ENCODE results near the gene RNF152. TPM values are rescaled to one million over a fixed set of nuclear protein-coding genes. Genes with fewer than 3 reads are reported as not detected.
A peak's percentile ranks its signal among the peaks of the same experiment; 100 is the strongest.

The RNF152 gene
- polyA plus RNA-seq, 1 of the 3 experiments (the other 2 are of a cell fraction) = 6.6 TPM

DNA sequence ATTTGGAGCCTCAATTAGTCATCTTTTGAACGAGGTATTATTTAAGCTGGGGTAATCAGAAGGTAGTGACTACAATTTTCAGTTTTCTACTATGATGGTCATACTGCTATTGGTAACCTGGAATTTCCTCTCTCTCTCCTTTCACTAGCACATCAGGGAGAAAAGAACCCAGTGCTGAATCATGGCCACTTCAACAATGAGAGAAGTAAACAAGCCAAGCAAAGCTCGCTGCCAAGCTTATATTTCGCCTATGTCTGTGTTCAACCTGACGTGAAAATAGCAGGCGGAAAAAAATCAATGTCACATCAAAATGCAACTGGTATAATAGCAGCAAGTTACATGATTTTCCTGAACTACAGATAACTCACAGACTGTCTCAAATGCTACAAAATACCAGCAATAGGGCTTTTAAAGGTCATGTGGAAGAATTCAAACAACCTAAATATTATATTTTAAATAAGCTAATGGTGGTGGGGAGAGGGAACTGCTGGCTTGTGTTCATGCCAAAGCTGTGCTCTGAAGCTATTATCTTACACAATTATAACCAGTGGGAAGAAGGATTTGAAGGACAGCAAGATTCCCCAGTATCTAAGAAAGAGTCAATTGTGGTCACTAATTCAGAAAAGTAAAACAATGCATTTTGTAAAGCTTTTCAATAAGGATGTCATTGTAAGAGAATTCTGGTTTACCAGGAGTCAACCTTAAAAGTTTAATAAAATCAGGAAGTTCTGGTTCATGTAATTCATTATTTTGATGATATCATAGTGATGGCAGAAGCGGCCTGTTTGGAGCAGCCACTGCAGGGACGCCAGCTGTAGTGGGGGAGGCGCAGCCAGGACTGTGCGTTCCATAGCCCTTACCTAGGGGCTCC lies 38.0 kb downstream of the RNF152 start (continued):
- TF ChIP-seq, protein P1, sequence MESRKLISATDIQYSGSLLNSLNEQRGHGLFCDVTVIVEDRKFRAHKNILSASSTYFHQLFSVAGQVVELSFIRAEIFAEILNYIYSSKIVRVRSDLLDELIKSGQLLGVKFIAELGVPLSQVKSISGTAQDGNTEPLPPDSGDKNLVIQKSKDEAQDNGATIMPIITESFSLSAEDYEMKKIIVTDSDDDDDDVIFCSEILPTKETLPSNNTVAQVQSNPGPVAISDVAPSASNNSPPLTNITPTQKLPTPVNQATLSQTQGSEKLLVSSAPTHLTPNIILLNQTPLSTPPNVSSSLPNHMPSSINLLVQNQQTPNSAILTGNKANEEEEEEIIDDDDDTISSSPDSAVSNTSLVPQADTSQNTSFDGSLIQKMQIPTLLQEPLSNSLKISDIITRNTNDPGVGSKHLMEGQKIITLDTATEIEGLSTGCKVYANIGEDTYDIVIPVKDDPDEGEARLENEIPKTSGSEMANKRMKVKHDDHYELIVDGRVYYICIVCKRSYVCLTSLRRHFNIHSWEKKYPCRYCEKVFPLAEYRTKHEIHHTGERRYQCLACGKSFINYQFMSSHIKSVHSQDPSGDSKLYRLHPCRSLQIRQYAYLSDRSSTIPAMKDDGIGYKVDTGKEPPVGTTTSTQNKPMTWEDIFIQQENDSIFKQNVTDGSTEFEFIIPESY (IDR thresholded peaks at IDR 0.05; ENCODE audit: borderline replicate concordance, low read depth) = no peak
- no peak for TF ChIP-seq RFX5 (IDR thresholded peaks at IDR 0.05; ENCODE audit: low read length)
- TF ChIP-seq MXI1 (IDR thresholded peaks at IDR 0.05; ENCODE audit: low read depth, low read length) = no peak
- TF ChIP-seq JUND (IDR thresholded peaks at IDR 0.05) = peak; percentile 31; the same call in 1 of the 2 replicates
- TF ChIP-seq, protein P2, sequence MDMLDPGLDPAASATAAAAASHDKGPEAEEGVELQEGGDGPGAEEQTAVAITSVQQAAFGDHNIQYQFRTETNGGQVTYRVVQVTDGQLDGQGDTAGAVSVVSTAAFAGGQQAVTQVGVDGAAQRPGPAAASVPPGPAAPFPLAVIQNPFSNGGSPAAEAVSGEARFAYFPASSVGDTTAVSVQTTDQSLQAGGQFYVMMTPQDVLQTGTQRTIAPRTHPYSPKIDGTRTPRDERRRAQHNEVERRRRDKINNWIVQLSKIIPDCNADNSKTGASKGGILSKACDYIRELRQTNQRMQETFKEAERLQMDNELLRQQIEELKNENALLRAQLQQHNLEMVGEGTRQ (IDR thresholded peaks at IDR 0.05; ENCODE audit: borderline replicate concordance, low read depth, low read length) = no peak
- peak; percentile 94 for TF ChIP-seq CHD2 (IDR thresholded peaks at IDR 0.05; ENCODE audit: low read length, partially characterized antibody)
- peak; percentile 92 for TF ChIP-seq TCF12 (IDR thresholded peaks at IDR 0.05)
- TF ChIP-seq FOXJ3 (CRISPR knock-in tag; IDR thresholded peaks at IDR 0.05) = peak; percentile 32; the same call in 1 of the 2 replicates
- no peak for TF ChIP-seq YY1 (IDR thresholded peaks at IDR 0.05; ENCODE audit: low read depth)
- TF ChIP-seq, protein P3, sequence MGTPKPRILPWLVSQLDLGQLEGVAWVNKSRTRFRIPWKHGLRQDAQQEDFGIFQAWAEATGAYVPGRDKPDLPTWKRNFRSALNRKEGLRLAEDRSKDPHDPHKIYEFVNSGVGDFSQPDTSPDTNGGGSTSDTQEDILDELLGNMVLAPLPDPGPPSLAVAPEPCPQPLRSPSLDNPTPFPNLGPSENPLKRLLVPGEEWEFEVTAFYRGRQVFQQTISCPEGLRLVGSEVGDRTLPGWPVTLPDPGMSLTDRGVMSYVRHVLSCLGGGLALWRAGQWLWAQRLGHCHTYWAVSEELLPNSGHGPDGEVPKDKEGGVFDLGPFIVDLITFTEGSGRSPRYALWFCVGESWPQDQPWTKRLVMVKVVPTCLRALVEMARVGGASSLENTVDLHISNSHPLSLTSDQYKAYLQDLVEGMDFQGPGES (IDR thresholded peaks at IDR 0.05; ENCODE audit: low read depth, low read length) = no peak

DNA sequence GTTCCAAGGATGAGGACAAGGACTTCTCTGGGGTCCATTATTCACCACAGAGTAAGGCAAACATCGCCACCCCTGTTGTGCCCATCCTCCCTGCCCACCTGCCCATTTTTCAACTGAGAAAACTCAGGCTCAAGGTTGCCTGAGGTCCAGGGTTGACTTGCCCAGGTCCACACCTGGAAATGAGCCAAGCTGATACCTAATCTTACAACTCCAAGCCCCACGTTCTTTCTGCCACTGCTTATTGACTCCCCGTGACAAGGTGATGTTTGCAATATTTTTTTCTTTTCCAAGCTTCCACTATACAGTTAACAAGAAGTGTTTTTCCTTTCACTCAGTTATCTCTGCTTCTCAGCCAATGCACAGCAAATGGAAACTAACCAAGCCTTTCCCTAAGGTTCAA lies 39.0 kb downstream of the RNF152 start:
- 72% methylated on average over 3 of the region's 3 CpGs for WGBS (ENCODE audit: low lambda C conversion rate)
- 0 out of 2 replicates have a peak overlapping the region, but pooled peaks have one; percentile 66 for H3K4me2 ChIP-seq
- no peak for TF ChIP-seq EP300 (IDR thresholded peaks at IDR 0.05; ENCODE audit: borderline replicate concordance in 1 of 2, low read depth in 1 of 2, low read length in 1 of 2)
- TF ChIP-seq RXRA (IDR thresholded peaks at IDR 0.05; ENCODE audit: borderline replicate concordance, low read depth) = no peak
- TF ChIP-seq CHD2 (IDR thresholded peaks at IDR 0.05; ENCODE audit: low read length, partially characterized antibody) = no peak
- no peak for TF ChIP-seq RFX5 (IDR thresholded peaks at IDR 0.05; ENCODE audit: low read length)
- TF ChIP-seq MXI1 (IDR thresholded peaks at IDR 0.05; ENCODE audit: low read depth, low read length) = no peak
- TF ChIP-seq EZH2phosphoT487 (IDR thresholded peaks at IDR 0.05; ENCODE audit: borderline replicate concordance, low read depth) = no peak
- no peak for TF ChIP-seq RCOR1 (IDR thresholded peaks at IDR 0.05; ENCODE audit: low read length)
- TF ChIP-seq, protein P4, sequence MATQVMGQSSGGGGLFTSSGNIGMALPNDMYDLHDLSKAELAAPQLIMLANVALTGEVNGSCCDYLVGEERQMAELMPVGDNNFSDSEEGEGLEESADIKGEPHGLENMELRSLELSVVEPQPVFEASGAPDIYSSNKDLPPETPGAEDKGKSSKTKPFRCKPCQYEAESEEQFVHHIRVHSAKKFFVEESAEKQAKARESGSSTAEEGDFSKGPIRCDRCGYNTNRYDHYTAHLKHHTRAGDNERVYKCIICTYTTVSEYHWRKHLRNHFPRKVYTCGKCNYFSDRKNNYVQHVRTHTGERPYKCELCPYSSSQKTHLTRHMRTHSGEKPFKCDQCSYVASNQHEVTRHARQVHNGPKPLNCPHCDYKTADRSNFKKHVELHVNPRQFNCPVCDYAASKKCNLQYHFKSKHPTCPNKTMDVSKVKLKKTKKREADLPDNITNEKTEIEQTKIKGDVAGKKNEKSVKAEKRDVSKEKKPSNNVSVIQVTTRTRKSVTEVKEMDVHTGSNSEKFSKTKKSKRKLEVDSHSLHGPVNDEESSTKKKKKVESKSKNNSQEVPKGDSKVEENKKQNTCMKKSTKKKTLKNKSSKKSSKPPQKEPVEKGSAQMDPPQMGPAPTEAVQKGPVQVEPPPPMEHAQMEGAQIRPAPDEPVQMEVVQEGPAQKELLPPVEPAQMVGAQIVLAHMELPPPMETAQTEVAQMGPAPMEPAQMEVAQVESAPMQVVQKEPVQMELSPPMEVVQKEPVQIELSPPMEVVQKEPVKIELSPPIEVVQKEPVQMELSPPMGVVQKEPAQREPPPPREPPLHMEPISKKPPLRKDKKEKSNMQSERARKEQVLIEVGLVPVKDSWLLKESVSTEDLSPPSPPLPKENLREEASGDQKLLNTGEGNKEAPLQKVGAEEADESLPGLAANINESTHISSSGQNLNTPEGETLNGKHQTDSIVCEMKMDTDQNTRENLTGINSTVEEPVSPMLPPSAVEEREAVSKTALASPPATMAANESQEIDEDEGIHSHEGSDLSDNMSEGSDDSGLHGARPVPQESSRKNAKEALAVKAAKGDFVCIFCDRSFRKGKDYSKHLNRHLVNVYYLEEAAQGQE (IDR thresholded peaks at IDR 0.05; ENCODE audit: low read depth, low read length) = no peak
- TF ChIP-seq NFIC (IDR thresholded peaks at IDR 0.05; ENCODE audit: borderline replicate concordance) = no peak
- no peak for TF ChIP-seq GABPA (IDR thresholded peaks at IDR 0.05; ENCODE audit: low read depth)
- TF ChIP-seq FOSL2 (IDR thresholded peaks at IDR 0.05; ENCODE audit: borderline replicate concordance, low read depth) = no peak
- peaks cover 88% of the 10 kb centered on the region for H4K20me1 ChIP-seq (ENCODE audit: insufficient read depth)
- peak overlapping the region; percentile 83 to 95 for H3K27ac ChIP-seq (ENCODE audit: low read depth in 2 of 2, low read length in 1 of 2)
- H3F3A ChIP-seq (replicated peaks; ENCODE audit: insufficient read depth) = peaks cover 33% of the 10 kb centered on the region
- H3K79me2 ChIP-seq (ENCODE audit: insufficient read depth) = peaks cover 99% of the 10 kb centered on the region
- H3K27me3 ChIP-seq (ENCODE audit: insufficient read depth) = no peaks in the 10 kb centered on the region
- H2AFZ ChIP-seq (ENCODE audit: low read depth) = no peak overlapping the region
- no peak overlapping the region for H3K9ac ChIP-seq
- ChIA-PET CTCF (interaction anchor here (1.7 to 3.7 kb wide), 4 partner anchors 8 to 272 kb away, joined by 4 to 26 read pairs (median 6); no protein-coding TSS in a partner anchor), POLR2A (interaction anchor here (3.3 kb wide), 1 partner anchor 39 kb away, joined by 22 read pairs; the partner anchor contains the start of gene RNF152)
- no peaks in the 10 kb centered on the region for H3K9me3 ChIP-seq
- no peak for DNase-seq
- H3K4me3 ChIP-seq (ENCODE audit: low read depth in 2 of 2, low read length in 1 of 2) = no peak overlapping the region
- no peaks in the 10 kb centered on the region for H3K9me2 ChIP-seq
- H3K4me1 ChIP-seq (ENCODE audit: control insufficient read depth in 1 of 2, insufficient read depth in 2 of 2, low read depth in 1 of 2, low read length in 1 of 2) = peaks cover 33 to 66% of the 10 kb centered on the region in 2 experiments
- peaks cover 1 to 18% of the 10 kb centered on the region in 2 experiments for H3K36me3 ChIP-seq (replicated peaks in 1 of 2; ENCODE audit: control insufficient read depth in 1 of 2, insufficient read depth in 2 of 2, low read length in 1 of 2)
